ENCODE results near the gene NACC1. TPM values are rescaled to one million over a fixed set of nuclear protein-coding genes. Genes with fewer than 3 reads are reported as not detected.
A peak's percentile ranks its signal among the peaks of the same experiment; 100 is the strongest.

NACC1 gene
- total RNA-seq, 1 experiment from 2014 or later: 80.9 TPM

- Mint-ChIP-seq H3K4me1 (ENCODE audit: low read depth, unreplicated experiment) (peaks cover 16% of the 10 kb centered on the region), H3K27ac (ENCODE audit: unreplicated experiment) (no peak overlapping the region), H3K36me3 (ENCODE audit: insufficient read depth, unreplicated experiment) (peaks cover 46% of the 10 kb centered on the region), H3K9me3 (ENCODE audit: low read depth, unreplicated experiment) (no peaks in the 10 kb centered on the region), H3K27me3 (ENCODE audit: unreplicated experiment) (no peaks in the 10 kb centered on the region), H3K4me3 (ENCODE audit: low read depth, unreplicated experiment) (peak overlapping the region; percentile 85)
- no TSS peak for BruUV-seq (replicated peaks)
- intact Hi-C loops (cut with micrococcal nuclease; ENCODE audit: unreplicated experiment): no loop called here
- DNase-seq: no peak
- no peak for TF ChIP-seq CTCF (IDR thresholded peaks at IDR 0.05; ENCODE audit: unreplicated experiment)
- CTCF ChIA-PET: no interaction called here
Observed at GRCh38 chr19:13119627-13120026, 1.6 kb downstream of the NACC1 start.

GRCh38 chr19:13120031-13120430, 2.0 kb downstream of the NACC1 start:
- Mint-ChIP-seq H3K27me3 (ENCODE audit: unreplicated experiment) (no peaks in the 10 kb centered on the region), H3K4me3 (ENCODE audit: low read depth, unreplicated experiment) (no peak overlapping the region), H3K9me3 (ENCODE audit: low read depth, unreplicated experiment) (no peaks in the 10 kb centered on the region), H3K36me3 (ENCODE audit: insufficient read depth, unreplicated experiment) (peaks cover 46% of the 10 kb centered on the region), H3K27ac (ENCODE audit: unreplicated experiment) (no peak overlapping the region), H3K4me1 (ENCODE audit: low read depth, unreplicated experiment) (peaks cover 16% of the 10 kb centered on the region)
- no peak for DNase-seq
- no TSS peak for BruUV-seq (replicated peaks)
- intact Hi-C loops (cut with micrococcal nuclease; ENCODE audit: unreplicated experiment): no loop called here
- CTCF ChIA-PET: no interaction called here
- TF ChIP-seq CTCF (IDR thresholded peaks at IDR 0.05; ENCODE audit: unreplicated experiment): no peak

- no peak for DNase-seq
- Mint-ChIP-seq H3K36me3 (ENCODE audit: insufficient read depth, unreplicated experiment) (peaks cover 38% of the 10 kb centered on the region), H3K27ac (ENCODE audit: unreplicated experiment) (no peak overlapping the region), H3K4me1 (ENCODE audit: low read depth, unreplicated experiment) (peaks cover 9% of the 10 kb centered on the region), H3K4me3 (ENCODE audit: low read depth, unreplicated experiment) (no peak overlapping the region), H3K27me3 (ENCODE audit: unreplicated experiment) (no peaks in the 10 kb centered on the region), H3K9me3 (ENCODE audit: low read depth, unreplicated experiment) (no peaks in the 10 kb centered on the region)
- CTCF ChIA-PET: interaction anchor here (0.5 kb wide), 1 partner anchor 170 kb away, joined by 3 read pairs; no protein-coding TSS in a partner anchor
- intact Hi-C loops (cut with micrococcal nuclease; ENCODE audit: unreplicated experiment): no loop called here
- TSS peak; percentile 35 for BruUV-seq (replicated peaks)
- no peak for TF ChIP-seq CTCF (IDR thresholded peaks at IDR 0.05; ENCODE audit: unreplicated experiment)
Observed at GRCh38 chr19:13120817-13121216, 2.8 kb downstream of the NACC1 start.

GRCh38 chr19:13121551-13122274, 3.6 kb downstream of the NACC1 start:
- no peaks in the 10 kb centered on the region for H3K9me3 Mint-ChIP-seq (ENCODE audit: low read depth, unreplicated experiment)
- no peaks in the 10 kb centered on the region for H3K27me3 Mint-ChIP-seq (ENCODE audit: unreplicated experiment)
- no TSS peak for BruUV-seq (replicated peaks)
- no peak for TF ChIP-seq CTCF (IDR thresholded peaks at IDR 0.05; ENCODE audit: unreplicated experiment)
- CTCF ChIA-PET: no interaction called here
- DNase-seq: no peak
- H3K4me3 Mint-ChIP-seq (ENCODE audit: low read depth, unreplicated experiment): no peak overlapping the region
- peaks cover 29% of the 10 kb centered on the region for H3K36me3 Mint-ChIP-seq (ENCODE audit: insufficient read depth, unreplicated experiment)
- intact Hi-C loops (cut with micrococcal nuclease; ENCODE audit: unreplicated experiment): no loop called here
- H3K27ac Mint-ChIP-seq (ENCODE audit: unreplicated experiment): no peak overlapping the region
- H3K4me1 Mint-ChIP-seq (ENCODE audit: low read depth, unreplicated experiment): peaks cover 8% of the 10 kb centered on the region

Measured in Calu3 (cell line).